HEK293 (cell line): ENCODE measurements around the gene CDCP1.

Source experiments
- RBAK ChIP-seq: fragments of 450-650 bp; formaldehyde crosslinking; IDR thresholded peaks from 2 replicates; pipeline ENCODE4 v1.5.1; 2016; ENCODE audit warnings: missing biosample characterization, missing genetic modification characterization
- SP3 ChIP-seq: fragments of 450-650 bp; formaldehyde crosslinking; IDR thresholded peaks from 2 replicates; pipeline ENCODE4 v1.5.1; 2016; ENCODE audit warnings: missing biosample characterization, missing genetic modification characterization
- ZNF112 ChIP-seq: fragments of 450-650 bp; formaldehyde crosslinking; IDR thresholded peaks from 2 replicates; pipeline ENCODE4 v1.5.0; 2017; ENCODE audit warnings: missing biosample characterization, missing genetic modification characterization
- ZNF266 ChIP-seq: fragments of 450-650 bp; formaldehyde crosslinking; IDR thresholded peaks from 2 replicates; pipeline ENCODE4 v1.5.1; 2016; ENCODE audit warnings: missing biosample characterization, missing genetic modification characterization, low read depth
- ZNF274 ChIP-seq, 2 experiments: fragments of 200-500 bp in 1 of 2; fragments of 450-650 bp in 1 of 2; sonication (Bioruptor generic) in 1 of 2; formaldehyde crosslinking in 1 of 2; IDR thresholded peaks; 2 replicates each; pipeline versions ENCODE4 v1.5.1 to v1.6.1; 2014 to 2016; ENCODE audit warnings: borderline replicate concordance in 1 of 2, inconsistent platforms in 1 of 2, low read length in 1 of 2, missing biosample characterization in 1 of 2, missing genetic modification characterization in 1 of 2
- ZNF555 ChIP-seq: fragments of 450-650 bp; formaldehyde crosslinking; conservative IDR thresholded peaks from 2 replicates; pipeline ENCODE4 v1.5.1; 2017; ENCODE audit warnings: missing biosample characterization, mild to moderate bottlenecking, missing genetic modification characterization, inconsistent platforms
- TF ChIP-seq, protein P1 (sequence below): fragments of 450-650 bp; formaldehyde crosslinking; IDR thresholded peaks from 2 replicates; pipeline ENCODE4 v1.5.1; 2016; ENCODE audit warnings: missing biosample characterization, missing genetic modification characterization, low read depth
- TF ChIP-seq, protein P2 (sequence below): fragments of 450-650 bp; formaldehyde crosslinking; IDR thresholded peaks from 2 replicates; pipeline ENCODE4 v1.5.1; 2016; ENCODE audit warnings: missing biosample characterization, missing genetic modification characterization
- TF ChIP-seq, protein P3 (sequence below): fragments of 450-650 bp; formaldehyde crosslinking; IDR thresholded peaks from 2 replicates; pipeline ENCODE4 v1.5.1; 2016; ENCODE audit warnings: missing biosample characterization, missing genetic modification characterization

DNA sequence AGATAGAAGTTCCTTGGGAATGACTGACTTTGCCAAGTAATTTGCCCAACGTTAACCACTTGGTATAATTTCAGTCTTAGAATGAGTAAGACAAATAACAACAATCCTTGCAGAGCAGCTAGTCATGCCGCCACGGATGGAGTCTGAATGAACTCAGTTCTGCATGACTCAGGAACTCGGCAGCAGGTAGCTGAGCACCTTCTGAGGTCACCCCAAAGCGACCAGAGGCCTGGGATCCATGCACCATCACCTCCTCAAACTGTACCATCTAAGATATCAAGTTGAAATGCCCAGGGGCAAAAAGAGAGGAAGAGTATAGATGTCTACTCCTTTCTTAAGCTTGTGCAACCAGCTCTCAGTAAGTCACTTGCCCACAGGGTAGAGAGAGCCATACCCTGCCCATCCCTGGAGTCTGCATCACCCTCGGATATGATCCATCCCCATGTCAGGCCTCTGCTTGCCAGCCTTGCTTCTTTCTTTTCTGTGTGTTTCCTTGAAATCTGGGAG, 8.5 kb upstream of the CDCP1 start:
- TF ChIP-seq ZNF555 (no peak), ZNF274 (IDR thresholded peaks at IDR 0.05; ENCODE audit: low read length) (no peak), ZNF274 (tag by site-specific recombination; IDR thresholded peaks at IDR 0.05; ENCODE audit: borderline replicate concordance) (no peak), ZNF266 (no peak), RBAK (tag by site-specific recombination) (no peak), SP3 (tag by site-specific recombination) (no peak), ZNF112 (tag by site-specific recombination) (no peak)
- TF ChIP-seq, protein P1, sequence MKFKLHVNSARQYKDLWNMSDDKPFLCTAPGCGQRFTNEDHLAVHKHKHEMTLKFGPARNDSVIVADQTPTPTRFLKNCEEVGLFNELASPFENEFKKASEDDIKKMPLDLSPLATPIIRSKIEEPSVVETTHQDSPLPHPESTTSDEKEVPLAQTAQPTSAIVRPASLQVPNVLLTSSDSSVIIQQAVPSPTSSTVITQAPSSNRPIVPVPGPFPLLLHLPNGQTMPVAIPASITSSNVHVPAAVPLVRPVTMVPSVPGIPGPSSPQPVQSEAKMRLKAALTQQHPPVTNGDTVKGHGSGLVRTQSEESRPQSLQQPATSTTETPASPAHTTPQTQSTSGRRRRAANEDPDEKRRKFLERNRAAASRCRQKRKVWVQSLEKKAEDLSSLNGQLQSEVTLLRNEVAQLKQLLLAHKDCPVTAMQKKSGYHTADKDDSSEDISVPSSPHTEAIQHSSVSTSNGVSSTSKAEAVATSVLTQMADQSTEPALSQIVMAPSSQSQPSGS = no peak
- TF ChIP-seq, protein P2, sequence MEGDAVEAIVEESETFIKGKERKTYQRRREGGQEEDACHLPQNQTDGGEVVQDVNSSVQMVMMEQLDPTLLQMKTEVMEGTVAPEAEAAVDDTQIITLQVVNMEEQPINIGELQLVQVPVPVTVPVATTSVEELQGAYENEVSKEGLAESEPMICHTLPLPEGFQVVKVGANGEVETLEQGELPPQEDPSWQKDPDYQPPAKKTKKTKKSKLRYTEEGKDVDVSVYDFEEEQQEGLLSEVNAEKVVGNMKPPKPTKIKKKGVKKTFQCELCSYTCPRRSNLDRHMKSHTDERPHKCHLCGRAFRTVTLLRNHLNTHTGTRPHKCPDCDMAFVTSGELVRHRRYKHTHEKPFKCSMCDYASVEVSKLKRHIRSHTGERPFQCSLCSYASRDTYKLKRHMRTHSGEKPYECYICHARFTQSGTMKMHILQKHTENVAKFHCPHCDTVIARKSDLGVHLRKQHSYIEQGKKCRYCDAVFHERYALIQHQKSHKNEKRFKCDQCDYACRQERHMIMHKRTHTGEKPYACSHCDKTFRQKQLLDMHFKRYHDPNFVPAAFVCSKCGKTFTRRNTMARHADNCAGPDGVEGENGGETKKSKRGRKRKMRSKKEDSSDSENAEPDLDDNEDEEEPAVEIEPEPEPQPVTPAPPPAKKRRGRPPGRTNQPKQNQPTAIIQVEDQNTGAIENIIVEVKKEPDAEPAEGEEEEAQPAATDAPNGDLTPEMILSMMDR (tag by site-specific recombination) = no peak
- TF ChIP-seq, protein P3, sequence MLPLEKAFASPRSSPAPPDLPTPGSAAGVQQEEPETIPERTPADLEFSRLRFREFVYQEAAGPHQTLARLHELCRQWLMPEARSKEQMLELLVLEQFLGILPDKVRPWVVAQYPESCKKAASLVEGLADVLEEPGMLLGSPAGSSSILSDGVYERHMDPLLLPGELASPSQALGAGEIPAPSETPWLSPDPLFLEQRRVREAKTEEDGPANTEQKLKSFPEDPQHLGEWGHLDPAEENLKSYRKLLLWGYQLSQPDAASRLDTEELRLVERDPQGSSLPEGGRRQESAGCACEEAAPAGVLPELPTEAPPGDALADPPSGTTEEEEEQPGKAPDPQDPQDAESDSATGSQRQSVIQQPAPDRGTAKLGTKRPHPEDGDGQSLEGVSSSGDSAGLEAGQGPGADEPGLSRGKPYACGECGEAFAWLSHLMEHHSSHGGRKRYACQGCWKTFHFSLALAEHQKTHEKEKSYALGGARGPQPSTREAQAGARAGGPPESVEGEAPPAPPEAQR = no peak
